ENCODE data around the gene INTS1. TPM values are rescaled to one million over a fixed set of nuclear protein-coding genes. Genes with fewer than 3 reads are reported as not detected.

Gene INTS1
- total and polyA plus RNA-seq, 2 experiments from 2014 or later = 30.0 to 57.3 TPM

DNA sequence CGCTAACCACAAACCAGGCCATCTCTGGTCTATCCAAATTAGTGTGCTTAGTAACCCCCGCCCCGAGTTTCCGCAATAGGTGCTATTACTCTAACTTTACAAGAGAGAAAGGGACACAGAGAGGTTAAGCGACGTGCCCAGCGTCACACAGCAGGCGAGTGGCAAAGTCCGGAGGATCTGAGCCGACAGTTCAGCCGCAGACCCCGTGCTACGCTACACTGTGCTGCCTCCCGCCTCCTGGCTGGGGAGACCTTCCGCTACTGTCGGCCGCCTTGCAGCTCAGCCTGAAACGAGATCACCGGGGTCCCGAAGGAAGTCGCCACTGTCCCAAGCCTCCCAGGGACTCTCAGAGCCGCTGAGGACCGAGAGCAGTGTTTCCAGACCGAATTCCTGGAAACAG, 799 bp downstream of the INTS1 start:
- Histone ChIP-seq H3K27me3 (no peaks in the 10 kb centered on the region), H3K4me2 (peak overlapping the region; percentile 96), H3K79me2 (peaks cover 35% of the 10 kb centered on the region), H3K9me2 (replicated peaks; ENCODE audit: insufficient read depth) (no peaks in the 10 kb centered on the region), H3K4me3 (peak overlapping the region; percentile 92), H3K9me3 (ENCODE audit: low read depth) (no peaks in the 10 kb centered on the region), H2AFZ (no peak overlapping the region), H3K27ac (no peak overlapping the region), H3K4me1 (ENCODE audit: insufficient read depth) (no peaks in the 10 kb centered on the region), H4K20me1 (ENCODE audit: insufficient read depth, poor library complexity, severe bottlenecking) (no peaks in the 10 kb centered on the region), H3K36me3 (replicated peaks; ENCODE audit: insufficient read depth, low read depth) (no peaks in the 10 kb centered on the region)
- no peak for DNase-seq (ENCODE audit: low spot score)
- no peak for TF ChIP-seq EZH2 (IDR thresholded peaks at IDR 0.05; ENCODE audit: borderline replicate concordance)
- TF ChIP-seq EZH2phosphoT487 (IDR thresholded peaks at IDR 0.05; ENCODE audit: low read depth, severe bottlenecking, unreplicated experiment) = no peak
- TF ChIP-seq, protein P1, sequence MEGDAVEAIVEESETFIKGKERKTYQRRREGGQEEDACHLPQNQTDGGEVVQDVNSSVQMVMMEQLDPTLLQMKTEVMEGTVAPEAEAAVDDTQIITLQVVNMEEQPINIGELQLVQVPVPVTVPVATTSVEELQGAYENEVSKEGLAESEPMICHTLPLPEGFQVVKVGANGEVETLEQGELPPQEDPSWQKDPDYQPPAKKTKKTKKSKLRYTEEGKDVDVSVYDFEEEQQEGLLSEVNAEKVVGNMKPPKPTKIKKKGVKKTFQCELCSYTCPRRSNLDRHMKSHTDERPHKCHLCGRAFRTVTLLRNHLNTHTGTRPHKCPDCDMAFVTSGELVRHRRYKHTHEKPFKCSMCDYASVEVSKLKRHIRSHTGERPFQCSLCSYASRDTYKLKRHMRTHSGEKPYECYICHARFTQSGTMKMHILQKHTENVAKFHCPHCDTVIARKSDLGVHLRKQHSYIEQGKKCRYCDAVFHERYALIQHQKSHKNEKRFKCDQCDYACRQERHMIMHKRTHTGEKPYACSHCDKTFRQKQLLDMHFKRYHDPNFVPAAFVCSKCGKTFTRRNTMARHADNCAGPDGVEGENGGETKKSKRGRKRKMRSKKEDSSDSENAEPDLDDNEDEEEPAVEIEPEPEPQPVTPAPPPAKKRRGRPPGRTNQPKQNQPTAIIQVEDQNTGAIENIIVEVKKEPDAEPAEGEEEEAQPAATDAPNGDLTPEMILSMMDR (IDR thresholded peaks at IDR 0.05; ENCODE audit: poor library complexity) = no peak
- 41% methylated on average over 24 of the region's 24 CpGs for WGBS (ENCODE audit: low lambda C conversion rate, missing lambda C conversion rate)

DNA sequence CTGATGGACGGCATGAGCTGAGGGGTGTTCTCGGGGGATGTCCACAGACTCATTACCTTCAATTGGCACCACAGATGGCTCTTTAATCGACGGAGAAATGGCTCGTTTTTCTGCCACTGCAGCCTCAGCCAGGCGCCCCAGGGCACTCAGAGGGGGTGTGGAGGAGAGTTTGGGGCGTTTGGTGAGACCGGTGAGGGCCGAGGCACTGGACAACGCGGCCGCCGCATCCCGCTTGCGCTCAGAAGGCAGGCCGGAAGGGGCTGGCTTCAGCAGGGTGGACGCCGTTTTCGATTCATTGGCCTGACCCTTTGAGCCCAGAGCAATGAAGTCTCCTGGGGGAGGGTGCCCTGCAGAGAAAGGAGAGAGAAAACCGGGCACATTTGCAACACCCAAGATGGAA, 1.3 kb downstream of the INTS1 start:
- Histone ChIP-seq H3K36me3 (replicated peaks; ENCODE audit: insufficient read depth, low read depth) (no peaks in the 10 kb centered on the region), H3K4me1 (ENCODE audit: insufficient read depth) (no peaks in the 10 kb centered on the region)
- WGBS (ENCODE audit: low lambda C conversion rate, missing lambda C conversion rate) = 93% methylated on average over 20 of the region's 20 CpGs

DNA sequence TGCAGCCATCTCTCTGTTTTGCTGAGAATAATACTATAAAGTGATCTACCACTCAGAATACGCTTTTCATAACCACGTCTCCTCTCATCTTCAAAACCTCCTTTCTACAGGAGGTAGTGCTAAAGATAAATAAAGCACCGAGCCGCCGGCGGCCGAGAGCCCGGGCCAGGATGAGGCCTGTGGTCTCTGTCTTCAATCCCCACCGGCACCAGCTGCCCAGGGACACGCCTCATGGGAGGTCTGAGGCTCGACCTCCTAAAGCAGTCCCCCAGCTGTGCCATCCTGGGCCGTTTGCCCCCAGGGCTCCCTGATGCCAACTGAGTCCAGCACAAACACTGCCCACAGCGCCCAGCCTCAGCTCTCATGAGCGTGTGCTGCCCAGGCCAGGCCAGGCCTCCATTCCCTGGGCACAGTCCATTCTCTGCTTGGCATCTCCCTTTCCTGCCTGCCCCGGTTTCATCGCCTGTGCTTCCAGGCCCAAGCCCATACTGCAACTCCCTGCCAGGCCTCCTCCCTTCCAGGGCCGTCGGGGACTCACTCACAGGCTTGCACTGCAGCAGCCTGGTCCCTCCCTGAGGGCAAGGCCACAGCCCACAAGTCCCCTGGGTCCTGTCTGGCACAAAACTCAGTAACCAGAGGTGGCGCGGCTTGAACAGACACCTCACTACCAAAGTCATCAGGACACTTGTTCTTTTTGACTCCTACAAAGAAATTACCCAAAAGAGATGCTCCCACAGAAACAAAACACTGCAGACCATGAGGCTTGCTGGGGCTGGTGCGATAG, 2.5 kb downstream of the INTS1 start:
- Histone ChIP-seq H3K4me3 (no peak overlapping the region), H4K20me1 (ENCODE audit: insufficient read depth, poor library complexity, severe bottlenecking) (no peaks in the 10 kb centered on the region), H3K4me2 (no peak overlapping the region), H3K79me2 (peaks cover 35% of the 10 kb centered on the region), H3K9me3 (ENCODE audit: low read depth) (no peaks in the 10 kb centered on the region), H3K4me1 (ENCODE audit: insufficient read depth) (no peaks in the 10 kb centered on the region), H3K27ac (no peak overlapping the region), H3K36me3 (replicated peaks; ENCODE audit: insufficient read depth, low read depth) (no peaks in the 10 kb centered on the region), H3K9me2 (replicated peaks; ENCODE audit: insufficient read depth) (no peaks in the 10 kb centered on the region), H3K27me3 (no peaks in the 10 kb centered on the region), H2AFZ (no peak overlapping the region)
- no peak for TF ChIP-seq EZH2phosphoT487 (IDR thresholded peaks at IDR 0.05; ENCODE audit: low read depth, severe bottlenecking, unreplicated experiment)
- TF ChIP-seq, protein P1 (IDR thresholded peaks at IDR 0.05; ENCODE audit: poor library complexity) = no peak
- no peak for TF ChIP-seq EZH2 (IDR thresholded peaks at IDR 0.05; ENCODE audit: borderline replicate concordance)
- 96% methylated on average over 20 of the region's 21 CpGs for WGBS (ENCODE audit: low lambda C conversion rate, missing lambda C conversion rate)
- DNase-seq (ENCODE audit: low spot score) = no peak

More for the DNA sequence above, 1.3 kb downstream of the INTS1 start:
- no peaks in the 10 kb centered on the region for H3K9me3 ChIP-seq (ENCODE audit: low read depth)
- TF ChIP-seq, protein P1 (IDR thresholded peaks at IDR 0.05; ENCODE audit: poor library complexity) = no peak
- TF ChIP-seq EZH2phosphoT487 (IDR thresholded peaks at IDR 0.05; ENCODE audit: low read depth, severe bottlenecking, unreplicated experiment) (no peak), EZH2 (IDR thresholded peaks at IDR 0.05; ENCODE audit: borderline replicate concordance) (no peak)
- no peak overlapping the region for H2AFZ ChIP-seq
- no peak for DNase-seq (ENCODE audit: low spot score)
- no peak overlapping the region for H3K27ac ChIP-seq
- H3K4me3 ChIP-seq = peak overlapping the region; percentile 92
- H3K4me2 ChIP-seq = peak overlapping the region; percentile 96
- H3K27me3 ChIP-seq = no peaks in the 10 kb centered on the region
- no peaks in the 10 kb centered on the region for H4K20me1 ChIP-seq (ENCODE audit: insufficient read depth, poor library complexity, severe bottlenecking)
- H3K9me2 ChIP-seq (replicated peaks; ENCODE audit: insufficient read depth) = no peaks in the 10 kb centered on the region
- H3K79me2 ChIP-seq = peaks cover 35% of the 10 kb centered on the region

Data from hepatocyte (in vitro differentiated cells).